PC-3 (cell line): ENCODE results near the gene ADH7. TPM values are rescaled to one million over a fixed set of nuclear protein-coding genes. Genes with fewer than 3 reads are reported as not detected.

ENCODE experiments used
- ATAC-seq: fragments of 200-7000 bp; cut with Tn5 transposase; 2 replicates; pipeline ENCODE4 v1.9.1; 2020; ENCODE audit warnings: mild to moderate bottlenecking, moderate library complexity
- BruUV-seq: library from RNA; stranded (reverse); fragments of 400-500 nt; replicated peaks from 2 replicates; lab custom pipeline; 2021; lab: Mats Ljungman, UMichigan
- CTCF ChIA-PET: fragments of 300-600 bp; sonication (Branson Sonifier 250); formaldehyde crosslinking; loops from one replicate; lab custom pipeline; 2022; ENCODE audit warnings: antibody characterized with exemption; lab: Charles Lee
- POLR2A ChIA-PET: fragments of 300-600 bp; sonication (Branson Sonifier 250); formaldehyde crosslinking; loops from one replicate; lab custom pipeline; 2022; ENCODE audit warnings: antibody characterized with exemption; ENCODE audit not compliant: unreplicated experiment; lab: Charles Lee
- DNase-seq: peaks from one replicate; pipeline ENCODE4 v3.0.0-alpha.2; 2015
- H2AFZ ChIP-seq: fragments of 300-600 bp; sonication (generic); 2 replicates; pipeline ENCODE4 v1.6.0; 2016; ENCODE audit warnings: antibody characterized with exemption, low read length
- H3F3A ChIP-seq: fragments of 300-600 bp; sonication (generic); one replicate; pipeline ENCODE4 v1.6.0; 2017; ENCODE audit warnings: antibody characterized with exemption, low read length, control low read depth, mild to moderate bottlenecking; ENCODE audit not compliant: unreplicated experiment
- H3K27ac ChIP-seq: fragments of 300-600 bp; sonication (generic); 2 replicates; pipeline ENCODE4 v1.5.1; 2016; ENCODE audit warnings: mild to moderate bottlenecking, low read length
- H3K27me3 ChIP-seq: fragments of 300-600 bp; sonication (generic); 2 replicates; pipeline ENCODE4 v1.6.1; 2016; ENCODE audit warnings: low read length, mixed read lengths
- H3K36me3 ChIP-seq: fragments of 300-600 bp; sonication (generic); 2 replicates; pipeline ENCODE4 v1.6.1; 2016; ENCODE audit warnings: low read depth, mixed run types, low read length, mixed read lengths
- H3K4me1 ChIP-seq: fragments of 300-600 bp; sonication (generic); 2 replicates; pipeline ENCODE4 v1.5.1; 2016; ENCODE audit warnings: low read length; ENCODE audit not compliant: insufficient read depth
- H3K4me2 ChIP-seq: fragments of 300-600 bp; sonication (generic); 2 replicates; pipeline ENCODE4 v1.6.0; 2016; ENCODE audit warnings: low read length
- H3K4me3 ChIP-seq: fragments of 300-600 bp; sonication (generic); 2 replicates; pipeline ENCODE4 v1.5.1; 2016; ENCODE audit warnings: mild to moderate bottlenecking, low read length, mixed read lengths
- H3K79me2 ChIP-seq: fragments of 300-600 bp; sonication (generic); 2 replicates; pipeline ENCODE4 v1.6.1; 2017; ENCODE audit warnings: low read length, mixed read lengths
- H3K9ac ChIP-seq: fragments of 300-600 bp; sonication (generic); 2 replicates; pipeline ENCODE4 v1.6.0; 2016; ENCODE audit warnings: mild to moderate bottlenecking, low read length
- H3K9me2 ChIP-seq: fragments of 300-600 bp; sonication (generic); replicated peaks from 2 replicates; pipeline ENCODE4 v1.6.1; 2016; ENCODE audit warnings: mixed run types, low read length, mixed read lengths
- H3K9me3 ChIP-seq: fragments of 300-600 bp; sonication (generic); 2 replicates; pipeline ENCODE4 v1.6.1; 2016; ENCODE audit warnings: low read length, mixed read lengths
- H4K20me1 ChIP-seq: fragments of 300-600 bp; sonication (generic); 2 replicates; pipeline ENCODE4 v1.6.1; 2016; ENCODE audit warnings: low read length, mixed read lengths
- EZH2 ChIP-seq: fragments of 300-600 bp; sonication (generic); IDR thresholded peaks from one replicate; pipeline ENCODE4 v1.6.1; 2017; ENCODE audit warnings: antibody characterized with exemption, mild to moderate bottlenecking, low read length; ENCODE audit not compliant: unreplicated experiment
- EZH2phosphoT487 ChIP-seq: fragments of 300-600 bp; sonication (generic); IDR thresholded peaks from 2 replicates; pipeline ENCODE4 v1.6.1; 2018; ENCODE audit warnings: mild to moderate bottlenecking, antibody characterized with exemption, low read length, borderline replicate concordance
- intact Hi-C: fragments of 100-400 bp; cut with micrococcal nuclease; formaldehyde crosslinking; loops from 2 replicates; pipeline ENCODE4 v1.9.0; 2023
- total RNA-seq: library from RNA; depleted of rRNA; stranded (reverse); fragments of >200 nt; gene quantifications from 2 replicates; pipeline ENCODE4 v1.2.3, GENCODE V29; 2014
- TF ChIP-seq, protein P1 (sequence below): fragments of 300-600 bp; sonication (generic); conservative IDR thresholded peaks from 2 replicates; pipeline ENCODE4 v1.5.1; 2017; ENCODE audit warnings: antibody characterized with exemption, low read depth, mild to moderate bottlenecking, low read length

Gene ADH7
- total RNA-seq, 1 experiment from 2014 or later: not detected

DNA sequence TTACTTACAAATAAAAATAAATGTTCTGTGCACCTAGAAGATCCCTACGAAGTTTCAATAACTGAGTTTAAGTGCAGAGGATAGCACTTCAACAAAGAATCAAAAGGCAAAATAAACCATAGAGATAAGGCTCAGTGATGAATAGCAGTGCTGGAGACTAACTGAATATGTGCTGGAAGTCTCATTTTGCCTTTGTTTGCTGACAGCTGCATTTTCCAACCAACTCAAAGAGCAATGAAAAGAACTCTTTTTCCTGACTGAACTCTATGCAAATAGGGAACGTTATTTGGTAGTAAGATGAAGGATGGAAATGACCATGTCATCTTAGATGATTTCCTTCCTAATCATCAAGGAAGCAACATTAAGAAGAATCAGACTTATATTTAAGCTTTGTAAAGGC, 32.7 kb upstream of the ADH7 start:
- intact Hi-C loops: no loop called here
- H3K27me3 ChIP-seq: no peaks in the 10 kb centered on the region
- H3K4me1 ChIP-seq: no peaks in the 10 kb centered on the region
- no peak overlapping the region for H3K9ac ChIP-seq
- H3K27ac ChIP-seq: no peak overlapping the region
- CTCF ChIA-PET: no interaction called here
- no peaks in the 10 kb centered on the region for H4K20me1 ChIP-seq
- H3K9me2 ChIP-seq: no peaks in the 10 kb centered on the region
- no peak overlapping the region for H2AFZ ChIP-seq
- no peaks in the 10 kb centered on the region for H3K79me2 ChIP-seq
- no peak overlapping the region for H3K4me2 ChIP-seq
- H3K9me3 ChIP-seq: no peaks in the 10 kb centered on the region
- no peaks in the 10 kb centered on the region for H3F3A ChIP-seq
- H3K36me3 ChIP-seq: no peaks in the 10 kb centered on the region
- H3K4me3 ChIP-seq: no peak overlapping the region
- DNase-seq (no peak), ATAC-seq (no peak)
- POLR2A ChIA-PET: no interaction called here
- TF ChIP-seq EZH2 (no peak), EZH2phosphoT487 (no peak)
- TF ChIP-seq, protein P1, sequence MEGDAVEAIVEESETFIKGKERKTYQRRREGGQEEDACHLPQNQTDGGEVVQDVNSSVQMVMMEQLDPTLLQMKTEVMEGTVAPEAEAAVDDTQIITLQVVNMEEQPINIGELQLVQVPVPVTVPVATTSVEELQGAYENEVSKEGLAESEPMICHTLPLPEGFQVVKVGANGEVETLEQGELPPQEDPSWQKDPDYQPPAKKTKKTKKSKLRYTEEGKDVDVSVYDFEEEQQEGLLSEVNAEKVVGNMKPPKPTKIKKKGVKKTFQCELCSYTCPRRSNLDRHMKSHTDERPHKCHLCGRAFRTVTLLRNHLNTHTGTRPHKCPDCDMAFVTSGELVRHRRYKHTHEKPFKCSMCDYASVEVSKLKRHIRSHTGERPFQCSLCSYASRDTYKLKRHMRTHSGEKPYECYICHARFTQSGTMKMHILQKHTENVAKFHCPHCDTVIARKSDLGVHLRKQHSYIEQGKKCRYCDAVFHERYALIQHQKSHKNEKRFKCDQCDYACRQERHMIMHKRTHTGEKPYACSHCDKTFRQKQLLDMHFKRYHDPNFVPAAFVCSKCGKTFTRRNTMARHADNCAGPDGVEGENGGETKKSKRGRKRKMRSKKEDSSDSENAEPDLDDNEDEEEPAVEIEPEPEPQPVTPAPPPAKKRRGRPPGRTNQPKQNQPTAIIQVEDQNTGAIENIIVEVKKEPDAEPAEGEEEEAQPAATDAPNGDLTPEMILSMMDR: no peak
- no TSS peak for BruUV-seq

DNA sequence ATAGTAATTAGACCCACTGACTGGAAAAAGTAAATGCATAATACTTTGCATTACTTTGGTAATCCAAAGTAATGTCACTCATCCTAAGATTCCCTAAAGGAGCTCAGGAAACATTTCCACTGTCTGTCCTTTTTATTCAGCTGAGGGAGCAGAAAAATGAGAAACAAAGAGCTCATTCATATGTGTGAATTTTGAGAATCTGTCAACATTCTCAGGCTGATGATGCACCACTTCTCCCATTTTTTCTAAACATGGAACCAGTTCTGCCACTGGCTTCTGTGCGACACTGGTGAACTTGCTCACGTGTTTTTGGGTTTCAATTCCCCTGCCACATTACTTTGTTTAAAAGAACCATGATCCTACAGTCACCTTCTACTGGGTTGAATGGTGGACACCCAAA, 28.4 kb upstream of the ADH7 start:
- Histone ChIP-seq H3K9ac (no peak overlapping the region), H3F3A (no peaks in the 10 kb centered on the region), H3K27ac (no peak overlapping the region), H3K27me3 (no peaks in the 10 kb centered on the region), H2AFZ (no peak overlapping the region), H3K79me2 (no peaks in the 10 kb centered on the region), H4K20me1 (no peaks in the 10 kb centered on the region), H3K36me3 (no peaks in the 10 kb centered on the region), H3K4me2 (no peak overlapping the region), H3K9me3 (no peaks in the 10 kb centered on the region), H3K4me1 (peaks cover 10% of the 10 kb centered on the region), H3K4me3 (no peak overlapping the region), H3K9me2 (no peaks in the 10 kb centered on the region)
- no TSS peak for BruUV-seq
- no peak for ATAC-seq
- peak; percentile 10 for DNase-seq
- ChIA-PET POLR2A (interaction anchor here (0.7 kb wide), 1 partner anchor 223 kb away, joined by 5 read pairs; no protein-coding TSS in a partner anchor), CTCF (interaction anchor here (0.6 to 1.0 kb wide), 2 partner anchors 18 to 468 kb away, joined by 3 to 7 read pairs; no protein-coding TSS in a partner anchor)
- TF ChIP-seq, protein P1: no peak
- TF ChIP-seq EZH2phosphoT487: no peak
- TF ChIP-seq EZH2: no peak
- intact Hi-C loops: loop anchor here (1.0 kb wide), 3 partner anchors 58 to 345 kb away; no protein-coding TSS in a partner anchor

DNA sequence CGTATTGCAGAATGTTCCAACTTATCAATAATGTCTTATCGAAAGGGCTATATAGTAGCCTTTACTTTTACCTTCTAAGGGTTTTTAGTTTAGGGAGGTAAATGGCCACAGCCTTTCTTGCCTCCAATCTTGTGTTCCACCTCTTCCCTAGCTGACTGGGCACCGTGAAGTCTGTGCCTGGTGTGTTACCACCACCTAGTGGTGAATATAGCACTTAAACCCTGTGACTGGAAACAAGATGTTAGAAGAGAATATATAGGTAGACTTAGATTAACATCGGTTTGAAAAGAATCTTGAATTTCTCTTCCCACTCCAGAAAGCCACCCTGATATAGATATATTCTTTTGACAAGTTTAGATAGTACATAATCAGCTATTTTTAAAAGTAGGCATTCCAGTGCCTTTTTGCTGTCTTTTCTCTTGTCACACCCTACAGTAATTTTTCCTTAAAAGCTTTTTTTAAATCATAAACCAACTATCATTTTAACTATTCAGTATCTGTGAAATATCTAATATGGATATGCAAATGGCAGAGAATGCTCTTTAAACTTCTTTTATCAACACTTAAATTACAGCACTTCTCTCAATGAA, 27.8 kb upstream of the ADH7 start:
- TF ChIP-seq, protein P1: peak; percentile 87
- TF ChIP-seq EZH2: no peak
- intact Hi-C loops: loop anchor here (1.0 kb wide), 4 partner anchors 58 to 345 kb away; no protein-coding TSS in a partner anchor
- POLR2A ChIA-PET: no interaction called here

More for the DNA sequence above, 27.8 kb upstream of the ADH7 start:
- ATAC-seq: peak; percentile 84
- H3F3A ChIP-seq: no peaks in the 10 kb centered on the region
- CTCF ChIA-PET: interaction anchor here (0.6 to 0.7 kb wide), 3 partner anchors 15 to 88 kb away, joined by 3 read pairs; no protein-coding TSS in a partner anchor
- no peak overlapping the region for H3K4me3 ChIP-seq
- no peaks in the 10 kb centered on the region for H3K79me2 ChIP-seq
- no peaks in the 10 kb centered on the region for H3K27me3 ChIP-seq
- H4K20me1 ChIP-seq: no peaks in the 10 kb centered on the region
- DNase-seq: peak; percentile 75
- H3K27ac ChIP-seq: no peak overlapping the region
- no peaks in the 10 kb centered on the region for H3K9me3 ChIP-seq
- no peak overlapping the region for H2AFZ ChIP-seq
- H3K4me2 ChIP-seq: no peak overlapping the region
- H3K4me1 ChIP-seq: peaks cover 12% of the 10 kb centered on the region
- no peak overlapping the region for H3K9ac ChIP-seq
- H3K36me3 ChIP-seq: no peaks in the 10 kb centered on the region
- H3K9me2 ChIP-seq: no peaks in the 10 kb centered on the region
- no TSS peak for BruUV-seq
